Activated CD8-positive, alpha-beta memory T cell treated with anti-CD3 and anti-CD28 coated beads for 36 hours (primary cell): ENCODE data around the gene DNAH7. TPM values are rescaled to one million over a fixed set of nuclear protein-coding genes. Genes with fewer than 3 reads are reported as not detected.
"Not testable (repeated sequence)": the region's sequence is repeated elsewhere in the genome, so short reads cannot be mapped to it uniquely, and the experiment has no call there.

Source experiments
- CTCF ChIA-PET: fragments of 350-600 bp; sonication (Branson Sonifier 250); formaldehyde crosslinking; loops from one replicate; lab custom pipeline; 2021; ENCODE audit warnings: antibody characterized with exemption; lab: Charles Lee
- POLR2A ChIA-PET: fragments of 350-600 bp; sonication (Branson Sonifier 250); formaldehyde crosslinking; loops from one replicate; lab custom pipeline; 2021; ENCODE audit warnings: antibody characterized with exemption; lab: Charles Lee
- total RNA-seq, 2 experiments: library from RNA; stranded (reverse); gene quantifications; one replicate each; pipeline ENCODE4 v1.2.3, GENCODE V29; 2021

DNAH7 gene
- total RNA-seq, 2 experiments from 2014 or later = 0.04 to 0.08 TPM

DNA sequence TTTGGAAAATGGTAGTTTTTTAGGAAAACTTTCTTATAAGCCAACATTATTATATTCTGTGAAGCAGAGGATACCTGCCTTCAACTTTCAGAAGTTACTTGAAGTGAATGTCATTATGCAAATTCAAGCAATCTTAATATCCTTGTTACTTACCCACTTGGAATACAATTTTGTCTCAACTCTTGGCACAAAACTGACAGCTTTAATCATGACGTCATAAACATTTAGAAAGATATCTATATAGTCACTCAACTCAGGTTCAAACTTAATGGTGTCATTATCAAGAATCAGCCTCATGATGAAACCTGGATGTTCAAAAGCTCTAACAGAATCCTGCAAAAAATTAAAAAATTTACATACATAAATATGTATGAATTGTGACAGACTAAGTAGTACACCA is 68.1 kb downstream of the DNAH7 start:
- ChIA-PET CTCF (no interaction called here), POLR2A (no interaction called here)

DNA sequence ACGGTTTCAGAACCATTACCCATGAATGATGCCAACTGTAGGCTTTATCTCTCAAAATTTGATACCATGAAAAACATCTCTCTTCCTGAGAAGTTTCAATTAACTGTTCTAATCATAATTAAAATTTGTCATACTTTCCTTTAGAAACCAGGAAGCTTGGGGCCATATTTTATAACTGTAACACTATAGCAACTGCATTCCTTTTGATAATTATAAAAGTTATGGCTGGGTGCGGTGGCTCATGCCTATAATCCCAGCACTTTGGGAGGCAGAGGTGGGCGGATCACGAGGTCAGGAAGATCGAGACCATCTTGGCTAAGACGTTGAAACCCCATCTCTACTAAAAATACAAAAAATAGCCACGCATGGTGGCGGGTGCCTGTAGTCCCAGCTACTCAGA is 70.6 kb downstream of the DNAH7 start:
- ChIA-PET POLR2A (no interaction called here), CTCF (no interaction called here)

DNA sequence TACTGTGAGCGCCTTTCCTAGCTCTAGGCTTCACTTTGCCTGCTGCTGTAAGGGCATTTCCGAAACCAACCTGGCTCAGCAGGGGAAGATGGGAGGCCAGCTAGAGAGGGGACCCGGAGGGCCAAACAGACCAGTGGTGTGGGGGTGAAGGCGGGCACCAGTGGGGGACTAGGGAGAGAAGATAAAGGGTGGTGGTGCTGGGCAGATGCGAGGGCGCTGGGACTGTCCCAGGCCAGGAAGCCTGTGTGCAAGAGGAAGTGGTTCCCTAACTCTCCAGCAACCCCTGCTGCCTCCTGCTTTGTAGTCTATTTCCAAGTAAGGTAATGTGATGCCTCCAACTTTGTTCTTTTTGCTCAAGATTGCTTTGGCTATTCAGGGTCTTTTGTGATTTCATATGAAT is 73.1 kb downstream of the DNAH7 start:
- ChIA-PET CTCF (no interaction called here), POLR2A (no interaction called here)

- ChIA-PET POLR2A (no interaction called here), CTCF (no interaction called here)
Observed at GRCh38 chr2:195993623-195994022, 75.0 kb downstream of the DNAH7 start.

DNA sequence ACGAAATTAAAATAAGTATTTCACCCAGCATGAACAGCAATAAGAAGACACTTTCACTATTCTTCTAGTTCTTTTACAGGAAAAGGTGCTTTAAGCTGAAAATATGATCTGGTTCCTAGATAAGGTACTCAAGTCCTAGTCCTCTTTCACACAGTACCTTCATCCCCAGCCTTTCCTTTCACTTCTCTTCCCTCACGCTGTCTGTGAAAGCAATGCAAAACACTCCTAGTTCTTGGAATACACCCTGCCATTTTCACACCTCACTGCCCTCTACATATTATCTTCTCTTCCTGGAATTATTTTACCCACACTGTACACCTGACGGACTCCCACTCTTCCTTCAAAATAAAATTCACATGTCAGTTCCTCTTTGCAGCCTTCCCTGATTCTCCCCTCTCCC is 82.9 kb downstream of the DNAH7 start:
- CTCF ChIA-PET = no interaction called here
- POLR2A ChIA-PET = no interaction called here

DNA sequence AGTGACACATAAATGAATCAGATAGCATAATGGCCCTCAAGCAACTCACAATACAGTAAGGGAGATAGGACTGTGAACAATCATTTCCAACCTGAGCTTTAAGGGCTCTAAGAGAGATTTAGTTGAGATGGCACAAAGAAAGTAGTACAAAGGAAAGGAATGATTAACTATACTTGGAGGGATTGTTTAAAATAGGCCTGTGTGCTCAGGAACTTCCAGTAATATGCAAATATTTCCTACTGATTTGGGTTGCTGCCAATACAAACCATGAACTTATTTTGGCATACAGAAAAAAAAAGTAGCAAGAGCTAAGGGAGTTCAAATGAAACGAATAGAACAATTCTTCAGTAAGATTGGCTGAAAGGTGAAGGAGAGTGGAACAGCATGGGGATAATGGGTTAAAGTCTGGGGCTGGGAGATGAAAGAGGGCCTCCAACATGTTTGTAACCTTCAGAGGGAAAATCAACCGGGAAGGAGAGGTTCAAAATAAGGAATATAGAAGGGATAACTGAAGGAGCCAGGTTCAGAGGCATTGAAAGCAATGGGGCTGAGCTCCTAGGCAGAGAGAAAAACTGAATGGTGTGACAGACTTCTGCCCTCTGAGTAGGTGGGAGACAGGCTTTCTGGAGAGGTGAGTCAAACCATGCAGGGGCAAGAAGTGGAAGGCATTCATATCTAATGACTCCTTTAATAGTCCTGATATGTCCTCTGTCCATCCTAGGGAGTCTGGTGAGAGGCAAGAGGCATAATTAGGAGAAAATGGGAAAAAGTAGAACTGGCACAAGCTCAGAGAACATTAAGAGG is 83.5 kb downstream of the DNAH7 start:
- POLR2A ChIA-PET = no interaction called here
- CTCF ChIA-PET = no interaction called here

DNA sequence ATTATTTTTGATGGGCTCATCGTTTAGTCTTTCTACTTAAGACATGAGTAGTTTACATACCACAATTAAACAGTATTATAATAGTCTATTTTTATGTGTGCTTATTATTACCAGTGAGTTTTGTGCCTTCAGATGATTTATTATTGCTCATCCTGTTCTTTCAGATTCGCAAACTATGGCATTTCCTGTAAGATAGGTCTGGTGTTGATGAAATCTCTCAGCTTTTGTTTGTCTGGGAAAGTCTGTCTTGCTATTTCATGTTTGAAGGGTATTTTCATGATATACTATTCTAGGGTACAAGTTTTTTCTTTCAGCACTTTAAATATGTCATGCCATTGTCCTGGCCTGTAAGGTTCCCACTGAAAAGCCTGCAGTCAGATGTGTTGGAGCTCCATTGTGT is 101.3 kb downstream of the DNAH7 start:
- CTCF ChIA-PET = no interaction called here
- POLR2A ChIA-PET = no interaction called here

DNA sequence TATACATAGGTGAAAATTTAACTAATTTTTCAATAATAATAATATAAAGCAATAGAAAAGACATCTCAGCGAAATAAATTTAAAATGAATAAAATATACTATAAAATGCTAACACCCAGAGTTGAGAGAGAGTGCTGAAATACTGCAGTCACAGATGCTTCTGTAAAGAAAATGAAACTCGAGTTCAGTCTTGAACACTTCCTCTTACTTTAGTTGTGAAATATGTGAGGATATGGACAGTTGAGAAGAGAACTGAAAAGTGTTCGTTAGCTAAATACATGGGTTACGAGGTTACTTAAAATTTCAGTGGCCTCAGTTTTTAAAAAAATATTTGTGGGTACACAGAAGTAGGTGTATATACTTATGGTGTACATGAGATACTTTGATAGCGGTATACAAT is 106.8 kb downstream of the DNAH7 start:
- ChIA-PET POLR2A (no interaction called here), CTCF (no interaction called here)

DNA sequence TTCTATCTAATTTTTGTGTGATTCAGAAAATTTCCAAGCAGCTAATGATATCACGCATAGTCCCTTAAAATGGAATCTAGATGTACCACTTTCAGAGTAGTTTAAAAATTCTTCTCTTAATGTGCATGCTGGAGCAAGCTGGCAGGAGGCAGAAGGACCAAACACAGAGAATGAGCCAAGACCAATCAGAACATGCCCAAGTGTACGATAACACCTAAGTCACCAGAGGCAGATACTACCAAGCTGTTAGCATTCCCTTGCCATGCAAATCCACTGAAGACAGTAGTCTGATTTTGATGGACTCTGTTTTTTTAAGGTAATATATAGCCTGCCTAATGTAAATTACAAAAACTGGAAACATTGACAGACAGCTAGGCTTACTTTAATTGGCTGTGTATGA is 109.3 kb downstream of the DNAH7 start:
- CTCF ChIA-PET = no interaction called here
- POLR2A ChIA-PET = no interaction called here

- CTCF ChIA-PET = no interaction called here
- POLR2A ChIA-PET = no interaction called here
Observed at GRCh38 chr2:195956725-195957124, 111.9 kb downstream of the DNAH7 start.

DNA sequence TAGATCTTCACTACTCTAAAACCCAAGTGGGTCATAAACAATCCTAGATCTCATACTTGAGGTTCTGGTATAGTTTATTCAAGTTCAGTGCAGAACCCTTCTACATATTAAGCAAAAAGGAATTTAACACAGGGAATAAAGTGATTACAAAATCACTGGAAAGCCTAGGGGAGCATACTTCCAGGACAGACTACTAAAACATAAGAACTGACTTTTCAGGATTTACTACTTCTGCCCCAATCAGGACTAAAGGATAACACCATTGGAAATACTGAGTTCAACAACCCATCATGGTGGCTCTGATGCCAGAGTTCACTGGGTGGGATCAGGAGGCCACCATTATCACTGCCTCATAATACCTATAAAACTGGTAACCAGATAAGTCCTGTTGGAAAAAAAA is 123.6 kb downstream of the DNAH7 start:
- ChIA-PET CTCF (no interaction called here), POLR2A (no interaction called here)

DNA sequence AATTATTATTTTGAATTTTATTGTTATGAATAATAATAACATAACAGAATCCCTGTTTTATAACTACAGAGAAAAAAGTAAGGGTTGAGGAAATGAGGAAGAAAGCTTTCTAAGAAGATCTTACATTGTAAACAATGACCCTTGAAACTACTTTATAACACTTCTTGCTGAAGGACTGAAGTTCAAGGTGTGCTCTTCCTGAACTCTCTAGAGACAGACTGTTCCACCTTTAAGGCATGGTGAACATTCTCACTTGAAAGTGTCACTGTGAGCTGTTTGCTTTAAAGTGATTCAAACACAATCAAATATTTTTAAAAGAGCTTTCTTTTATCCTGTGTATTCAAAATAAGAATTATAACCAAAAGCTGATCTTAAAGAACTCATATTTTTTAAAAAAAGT is 131.5 kb downstream of the DNAH7 start:
- POLR2A ChIA-PET = interaction anchor here (0.6 kb wide), 1 partner anchor 576 kb away, joined by 3 read pairs; no protein-coding TSS in a partner anchor
- CTCF ChIA-PET = no interaction called here

DNA sequence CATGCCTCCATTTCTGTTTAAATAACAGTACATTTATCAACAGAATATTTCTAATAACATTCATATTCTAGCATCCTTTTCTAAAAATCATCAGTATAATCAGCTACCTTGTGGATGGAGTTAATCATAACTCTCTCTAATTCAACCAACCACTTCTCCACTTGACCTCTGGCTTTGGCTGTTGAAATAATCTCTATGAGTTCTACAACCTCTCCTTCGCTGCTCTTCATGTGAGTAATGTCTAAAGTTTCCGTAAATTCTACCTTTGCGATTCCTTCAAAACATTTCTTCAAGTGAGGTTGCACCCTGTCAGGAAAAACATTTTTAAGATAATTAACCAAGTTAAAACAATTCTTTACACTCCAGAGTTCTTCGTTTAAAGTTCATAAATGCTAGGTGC is 134.2 kb downstream of the DNAH7 start:
- ChIA-PET POLR2A (no interaction called here), CTCF (no interaction called here)

DNA sequence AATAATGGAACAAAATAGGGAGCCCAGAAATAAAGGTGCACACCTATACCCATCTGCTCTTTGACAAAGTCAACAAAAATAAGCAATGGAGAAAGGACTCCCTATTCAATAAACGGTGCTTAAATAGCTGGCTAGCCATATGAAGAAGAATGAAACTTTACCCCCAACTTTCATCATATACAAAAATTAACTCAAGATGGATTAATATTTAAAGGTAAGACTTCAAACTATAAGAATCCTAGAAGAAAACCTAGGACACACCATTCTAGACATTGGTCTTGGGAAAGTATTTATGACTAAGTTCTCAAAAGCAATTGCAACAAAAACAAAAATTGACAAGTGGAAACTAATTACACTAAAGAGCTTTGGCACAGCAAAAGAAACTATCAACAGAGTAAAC is 139.1 kb downstream of the DNAH7 start:
- ChIA-PET CTCF (no interaction called here), POLR2A (no interaction called here)

- CTCF ChIA-PET = no interaction called here
- POLR2A ChIA-PET = interaction anchor here (0.7 kb wide), 1 partner anchor 389 kb away, joined by 3 read pairs; no protein-coding TSS in a partner anchor
Observed at GRCh38 chr2:195925120-195925519, 143.5 kb downstream of the DNAH7 start.

GRCh38 chr2:195923889-195924288 is 144.7 kb downstream of the DNAH7 start:
- ChIA-PET POLR2A (no interaction called here), CTCF (no interaction called here)

- CTCF ChIA-PET = not testable (repeated sequence)
Observed at GRCh38 chr2:195917021-195917600, 151.5 kb downstream of the DNAH7 start.

GRCh38 chr2:195912079-195912478 is 156.6 kb downstream of the DNAH7 start:
- ChIA-PET POLR2A (no interaction called here), CTCF (no interaction called here)

More at GRCh38 chr2:195917021-195917600, 151.5 kb downstream of the DNAH7 start:
- POLR2A ChIA-PET = not testable (repeated sequence)

DNA sequence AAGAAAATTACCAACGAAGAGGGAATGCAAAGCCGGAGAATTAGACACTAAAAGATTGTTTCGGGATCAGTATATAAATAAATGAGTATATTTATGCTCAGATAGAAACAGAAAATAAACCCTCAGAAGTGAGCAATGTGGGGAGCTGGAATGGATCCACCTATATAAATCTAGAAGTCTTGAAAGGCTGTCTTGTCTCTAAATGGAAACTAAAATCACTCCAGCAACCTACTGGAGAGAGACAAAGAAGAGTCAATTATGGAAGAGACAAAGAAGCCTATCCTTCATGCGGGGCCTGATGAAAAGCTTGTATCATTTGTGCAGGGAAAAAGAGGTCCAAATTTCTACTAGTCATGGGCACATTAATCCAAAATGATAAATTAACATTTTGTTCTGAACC is 158.1 kb downstream of the DNAH7 start:
- CTCF ChIA-PET = no interaction called here
- POLR2A ChIA-PET = no interaction called here

DNA sequence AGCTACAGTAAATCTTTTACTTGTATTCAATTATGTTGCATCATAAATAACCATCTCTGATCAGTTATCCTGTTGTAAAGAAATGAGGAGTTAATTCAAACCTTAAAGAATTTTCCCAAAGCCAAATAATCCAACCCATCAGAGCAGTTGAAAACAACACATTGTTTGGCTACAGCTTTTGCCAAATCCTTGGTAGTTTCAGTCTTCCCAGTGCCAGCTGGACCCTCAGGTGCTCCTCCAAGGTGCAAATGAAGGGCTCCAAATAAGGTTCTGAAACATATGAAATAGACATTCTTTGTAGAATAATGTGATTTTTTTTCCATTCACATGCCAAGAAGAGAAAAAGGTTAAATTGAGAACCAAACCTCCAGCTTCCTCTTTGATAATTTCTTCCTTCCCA is 158.7 kb downstream of the DNAH7 start:
- ChIA-PET POLR2A (no interaction called here), CTCF (no interaction called here)

DNA sequence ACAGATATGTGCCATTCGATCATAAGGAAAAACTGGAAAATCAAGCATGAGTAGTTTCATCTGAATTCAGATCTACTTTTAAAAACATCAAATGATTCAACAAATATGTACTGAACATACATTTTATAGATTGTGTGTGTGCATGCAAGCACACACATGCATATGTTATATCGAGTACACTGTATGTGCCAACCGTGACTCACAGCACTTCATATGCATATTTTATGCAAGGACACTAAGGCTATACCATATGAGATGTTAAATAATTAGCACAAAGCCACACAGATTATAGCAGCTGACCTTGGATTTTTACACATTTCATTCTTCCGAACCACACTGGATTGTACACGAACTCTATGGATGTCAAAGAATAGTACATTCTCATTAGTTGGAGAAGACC is 161.2 kb downstream of the DNAH7 start:
- CTCF ChIA-PET = no interaction called here
- POLR2A ChIA-PET = no interaction called here
